Endodermal cell (in vitro differentiated cells): Measurements from ENCODE around the gene NFKBIE. TPM values are rescaled to one million over a fixed set of nuclear protein-coding genes. Genes with fewer than 3 reads are reported as not detected.

Experiments used
- DNase-seq: peaks from one replicate; pipeline ENCODE4 v3.0.0-alpha.2; 2017
- H3K27ac ChIP-seq: 2 replicates; pipeline ENCODE4 v1.5.1; 2013; ENCODE audit warnings: mild to moderate bottlenecking, low read depth, low read length, moderate library complexity
- H3K27me3 ChIP-seq: 2 replicates; pipeline ENCODE4 v1.6.1; 2013; ENCODE audit warnings: mild to moderate bottlenecking, low read length, moderate library complexity; ENCODE audit not compliant: insufficient read depth, control insufficient read depth, poor library complexity, severe bottlenecking
- H3K36me3 ChIP-seq: 2 replicates; pipeline ENCODE4 v1.7.0; 2013; ENCODE audit warnings: mild to moderate bottlenecking, low read length, moderate library complexity; ENCODE audit not compliant: control insufficient read depth, insufficient read depth
- H3K4me1 ChIP-seq: one replicate; pipeline ENCODE4 v1.7.0; 2013; ENCODE audit warnings: low read length; ENCODE audit not compliant: control insufficient read depth, insufficient read depth
- H3K4me3 ChIP-seq: 2 replicates; pipeline ENCODE4 v1.5.1; 2013; ENCODE audit warnings: mild to moderate bottlenecking, low read length, moderate library complexity
- H3K9ac ChIP-seq: 2 replicates; pipeline ENCODE4 v1.6.1; 2013; ENCODE audit warnings: mild to moderate bottlenecking, low read length, moderate library complexity; ENCODE audit not compliant: poor library complexity, severe bottlenecking; ENCODE audit errors: extremely low read depth
- H3K9me3 ChIP-seq: 2 replicates; pipeline ENCODE4 v1.6.1; 2013; ENCODE audit warnings: mild to moderate bottlenecking, low read length, moderate library complexity; ENCODE audit not compliant: control insufficient read depth
- H3K27ac Mint-ChIP-seq: 2 replicates; pipeline ENCODE4 v1.8.0; 2020; ENCODE audit warnings: mixed read lengths
- H3K27me3 Mint-ChIP-seq: 2 replicates; pipeline ENCODE4 v1.8.0; 2021; ENCODE audit warnings: mild to moderate bottlenecking, mixed read lengths; ENCODE audit not compliant: insufficient read depth
- H3K36me3 Mint-ChIP-seq: 2 replicates; pipeline ENCODE4 v1.8.0; 2020; ENCODE audit warnings: low read depth, mixed read lengths
- H3K4me1 Mint-ChIP-seq: 2 replicates; pipeline ENCODE4 v1.8.0; 2020; ENCODE audit warnings: mixed read lengths
- H3K4me3 Mint-ChIP-seq: 2 replicates; pipeline ENCODE4 v1.8.0; 2020; ENCODE audit warnings: mild to moderate bottlenecking, moderate library complexity, mixed read lengths
- H3K9me3 Mint-ChIP-seq: 2 replicates; pipeline ENCODE4 v1.8.0; 2020; ENCODE audit warnings: mild to moderate bottlenecking, mixed read lengths
- CTCF ChIP-seq: fragments of 200-600 bp; sonication (generic); conservative IDR thresholded peaks from 2 replicates; pipeline ENCODE4 v1.5.0; 2021; ENCODE audit warnings: antibody characterized with exemption, mild to moderate bottlenecking
- WGBS, 2 experiments: methylation state at CpG; one replicate each; pipeline versions ENCODE4 v1.1.5 to v1.1.7; 2013; ENCODE audit warnings: missing lambda C conversion rate in 2 of 2, mixed read lengths in 1 of 2; ENCODE audit not compliant: insufficient coverage in 1 of 2, insufficient read length in 1 of 2; 5-methylcytosine and 5-hydroxymethylcytosine counted together
- total RNA-seq, 2 donors: library from RNA; stranded (reverse); fragmentation: NEBNext Ultra II Directional in 1 of 2; extraction: Animal tissue kit (Norgen Biotek cat#: 25700) in 1 of 2; gene quantifications; 2 replicates in 1 of 2; 3 replicates in 1 of 2; pipeline ENCODE4 v1.2.1, GENCODE V29; 2021

NFKBIE gene
- total RNA-seq, 2 donors from 2014 or later = 8.3 to 11.0 TPM

GRCh38 chr6:44263354-44264100 lies 1.8 kb downstream of the NFKBIE start:
- H3K27ac Mint-ChIP-seq = no peak overlapping the region
- H3K4me3 ChIP-seq = peak overlapping the region; percentile 82
- H3K36me3 ChIP-seq = peaks cover 3% of the 10 kb centered on the region
- H3K4me1 ChIP-seq = peaks cover 5% of the 10 kb centered on the region
- H3K27ac ChIP-seq = no peak overlapping the region
- no peak for TF ChIP-seq CTCF
- H3K27me3 Mint-ChIP-seq = peaks cover 34% of the 10 kb centered on the region
- no peaks in the 10 kb centered on the region for H3K9me3 Mint-ChIP-seq
- peak overlapping the region; percentile 64 for H3K4me3 Mint-ChIP-seq
- H3K27me3 ChIP-seq = peaks cover 5% of the 10 kb centered on the region
- no peak overlapping the region for H3K9ac ChIP-seq
- peaks cover 22% of the 10 kb centered on the region for H3K4me1 Mint-ChIP-seq
- H3K36me3 Mint-ChIP-seq = peaks cover 2% of the 10 kb centered on the region
- no peaks in the 10 kb centered on the region for H3K9me3 ChIP-seq
- no peak for DNase-seq
- 65 to 95% methylated on average over 3 to 9 of the region's 9 CpGs for WGBS, 2 experiments

DNA sequence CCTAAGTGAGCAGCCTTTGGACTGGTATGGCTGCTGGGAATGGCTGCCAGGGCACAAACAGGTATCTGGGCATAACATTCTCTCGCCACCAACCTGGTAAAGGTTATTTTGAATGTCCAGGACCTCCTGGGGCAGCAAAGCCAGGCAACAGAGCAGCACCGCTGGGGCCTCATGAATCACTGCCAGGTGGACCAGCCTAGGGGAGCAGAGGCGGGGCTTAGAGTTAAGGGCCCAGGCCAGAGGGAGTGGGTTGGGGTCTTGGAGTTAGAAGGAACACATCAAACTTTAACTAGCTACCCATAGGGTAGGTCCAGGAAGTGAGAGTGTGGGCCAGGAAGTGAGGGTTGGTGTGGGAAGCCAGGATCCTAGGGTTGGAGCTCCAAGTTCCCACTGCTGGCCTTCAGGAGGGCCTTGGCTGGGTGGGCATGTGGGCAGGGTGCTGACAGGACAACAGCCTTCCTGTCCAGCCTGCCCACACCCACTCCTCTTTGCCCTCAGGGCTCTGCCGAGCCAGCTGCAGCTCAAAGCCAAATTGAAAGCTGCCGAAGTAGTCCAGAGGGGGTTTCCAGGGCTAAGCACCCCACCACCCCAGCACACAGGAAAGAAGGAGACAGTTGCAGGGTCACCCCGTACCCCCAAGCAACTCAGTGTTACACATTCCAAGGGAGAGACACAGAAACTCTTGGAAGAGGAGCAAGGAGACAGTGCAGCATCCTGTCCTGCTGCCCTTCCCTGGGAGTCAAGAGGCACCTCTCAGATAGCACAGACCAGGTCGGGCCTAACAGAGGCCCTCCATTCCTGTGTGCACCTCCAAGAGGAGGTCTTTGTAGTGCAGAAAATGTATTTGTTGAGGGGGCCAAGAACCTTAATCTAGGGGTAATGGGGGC lies 2.6 kb downstream of the NFKBIE start:
- Mint-ChIP-seq H3K27ac (no peak overlapping the region), H3K9me3 (no peaks in the 10 kb centered on the region), H3K36me3 (peaks cover 2% of the 10 kb centered on the region), H3K4me3 (no peak overlapping the region), H3K27me3 (peaks cover 26% of the 10 kb centered on the region), H3K4me1 (peaks cover 25% of the 10 kb centered on the region)
- peaks cover 5% of the 10 kb centered on the region for H3K4me1 ChIP-seq
- no peaks in the 10 kb centered on the region for H3K9me3 ChIP-seq
- no peak overlapping the region for H3K27ac ChIP-seq
- 86 to 89% methylated on average over 3 to 7 of the region's 7 CpGs for WGBS, 2 experiments
- H3K27me3 ChIP-seq = no peaks in the 10 kb centered on the region
- TF ChIP-seq CTCF = no peak
- H3K36me3 ChIP-seq = peaks cover 3% of the 10 kb centered on the region
- H3K9ac ChIP-seq = no peak overlapping the region
- no peak overlapping the region for H3K4me3 ChIP-seq
- no peak for DNase-seq

- no peaks in the 10 kb centered on the region for H3K27me3 ChIP-seq
- H3K4me3 Mint-ChIP-seq = no peak overlapping the region
- H3K27ac ChIP-seq = no peak overlapping the region
- no peak for DNase-seq
- no peak overlapping the region for H3K4me3 ChIP-seq
- no peaks in the 10 kb centered on the region for H3K9me3 Mint-ChIP-seq
- peaks cover 27% of the 10 kb centered on the region for H3K4me1 Mint-ChIP-seq
- TF ChIP-seq CTCF = no peak
- peaks cover 2% of the 10 kb centered on the region for H3K36me3 Mint-ChIP-seq
- H3K9ac ChIP-seq = no peak overlapping the region
- peaks cover 3% of the 10 kb centered on the region for H3K36me3 ChIP-seq
- WGBS, 2 experiments = 97 to 100% methylated on average over 8 of the region's 8 CpGs
- peaks cover 15% of the 10 kb centered on the region for H3K27me3 Mint-ChIP-seq
- no peaks in the 10 kb centered on the region for H3K9me3 ChIP-seq
- H3K27ac Mint-ChIP-seq = no peak overlapping the region
- peaks cover 5% of the 10 kb centered on the region for H3K4me1 ChIP-seq
Measured at GRCh38 chr6:44261581-44261980, 3.8 kb downstream of the NFKBIE start.
